Measurements from ENCODE around the gene SLC12A5. TPM values are rescaled to one million over a fixed set of nuclear protein-coding genes. Genes with fewer than 3 reads are reported as not detected.

SLC12A5 gene
- total and polyA plus RNA-seq, 12 donors: 0.28 to 1.3 (median 1.0) TPM; not detected in 8

- Histone ChIP-seq H3K9me3 (no peaks in the 10 kb centered on the region), H3K4me3 (peak overlapping the region in 9 of 10 donors; percentile 0 to 49 (median 38)), H3K27me3 (peaks cover 0 to 46% (median 19%) of the 10 kb centered on the region in 7 donors), H3K4me1 (peaks cover 12 to 56% (median 34%) of the 10 kb centered on the region in 9 donors), H3K27ac (peak overlapping the region in 1 of 10 donors; percentile 32), H3K36me3 (peaks cover 0 to 38% (median 20%) of the 10 kb centered on the region in 9 donors)
- intact Hi-C loops (cut with DNase I): no loop called here
- peak; percentile 25 to 50 (median 40) for ATAC-seq
- peak in 5 of 9 donors; percentile 18 to 47 (median 42) for TF ChIP-seq CTCF (IDR thresholded peaks at IDR 0.05)
- peak; percentile 29 to 55 for DNase-seq
- 4 to 6% methylated on average over 65 to 66 of the region's 66 CpGs for WGBS, 2 donors
Observed at GRCh38 chr20:46057856-46058598, 29.0 kb downstream of the SLC12A5 start.

GRCh38 chr20:46058599-46059281 lies 29.7 kb downstream of the SLC12A5 start:
- ATAC-seq (peak in 6 of 8 donors; percentile 18 to 29 (median 24)), DNase-seq (no peak)
- WGBS, 2 donors: 14 to 19% methylated on average over 35 of the region's 35 CpGs
- Histone ChIP-seq H3K9me3 (no peaks in the 10 kb centered on the region), H3K36me3 (peaks cover 0 to 45% (median 27%) of the 10 kb centered on the region in 9 donors), H3K4me3 (peak overlapping the region in 9 of 10 donors; percentile 0 to 49 (median 38)), H3K27ac (peak overlapping the region in 1 of 10 donors; percentile 32), H3K4me1 (peaks cover 12 to 56% (median 34%) of the 10 kb centered on the region in 9 donors), H3K27me3 (peaks cover 0 to 46% (median 19%) of the 10 kb centered on the region in 7 donors)
- intact Hi-C loops (cut with DNase I): no loop called here
- no peak for TF ChIP-seq CTCF (IDR thresholded peaks at IDR 0.05)

GRCh38 chr20:46060301-46060881 lies 31.4 kb downstream of the SLC12A5 start:
- peak overlapping the region in 6 of 10 donors; percentile 6 to 74 (median 22) for H3K27ac ChIP-seq
- ATAC-seq (peak in 6 of 8 donors; percentile 21 to 62 (median 42)), DNase-seq (no peak)
- no peak for TF ChIP-seq CTCF (IDR thresholded peaks at IDR 0.05)
- H3K27me3 ChIP-seq: peaks cover 0 to 35% (median 19%) of the 10 kb centered on the region in 7 donors
- WGBS, 2 donors: 59 to 60% methylated on average over 2 of the region's 2 CpGs
- no peak overlapping the region for H3K4me3 ChIP-seq
- intact Hi-C loops (cut with DNase I): no loop called here
- no peaks in the 10 kb centered on the region for H3K9me3 ChIP-seq
- H3K36me3 ChIP-seq: peaks cover 4 to 62% (median 43%) of the 10 kb centered on the region in 9 donors
- H3K4me1 ChIP-seq: peaks cover 12 to 56% (median 34%) of the 10 kb centered on the region in 9 donors

GRCh38 chr20:46060975-46061374 lies 32.0 kb downstream of the SLC12A5 start:
- DNase-seq (no peak), ATAC-seq (no peak)
- 78 to 85% methylated on average over 4 of the region's 4 CpGs for WGBS, 2 donors
- TF ChIP-seq CTCF (IDR thresholded peaks at IDR 0.05): no peak
- no peaks in the 10 kb centered on the region for H3K9me3 ChIP-seq
- H3K36me3 ChIP-seq: peaks cover 6 to 68% (median 48%) of the 10 kb centered on the region in 9 donors
- intact Hi-C loops (cut with DNase I): no loop called here
- no peak overlapping the region for H3K4me3 ChIP-seq
- peaks cover 12 to 56% (median 34%) of the 10 kb centered on the region in 9 donors for H3K4me1 ChIP-seq
- H3K27me3 ChIP-seq: peaks cover 0 to 32% (median 19%) of the 10 kb centered on the region in 7 donors
- peak overlapping the region in 6 of 10 donors; percentile 6 to 74 (median 22) for H3K27ac ChIP-seq

Data from heart right ventricle (tissue), 16 donors.